ENCODE measurements around the gene KLHL29. TPM values are rescaled to one million over a fixed set of nuclear protein-coding genes. Genes with fewer than 3 reads are reported as not detected.
A peak's percentile ranks its signal among the peaks of the same experiment; 100 is the strongest.

Gene KLHL29
- total RNA-seq, 1 experiment from 2014 or later: 2.6 TPM

GRCh38 chr2:23618794-23619530 lies 234.0 kb downstream of the KLHL29 start:
- no peak overlapping the region for H2AFZ ChIP-seq (ENCODE audit: low read length)
- H3K4me3 ChIP-seq (ENCODE audit: low read length): no peak overlapping the region
- no peaks in the 10 kb centered on the region for H3K9me3 ChIP-seq (ENCODE audit: low read length)
- TF ChIP-seq CTCF (conservative IDR thresholded peaks at IDR 0.05; ENCODE audit: low read depth, low read length) (no peak), EZH2phosphoT487 (IDR thresholded peaks at IDR 0.05; ENCODE audit: borderline replicate concordance, low read length) (no peak), EZH2 (IDR thresholded peaks at IDR 0.05; ENCODE audit: low read length, unreplicated experiment) (no peak)
- no peak overlapping the region for H3K9ac ChIP-seq (ENCODE audit: low read length)
- no peaks in the 10 kb centered on the region for H3K9me2 ChIP-seq (replicated peaks; ENCODE audit: low read length)
- no peaks in the 10 kb centered on the region for H3K79me2 ChIP-seq (ENCODE audit: low read length)
- no peaks in the 10 kb centered on the region for H3K27me3 ChIP-seq (ENCODE audit: low read length)
- H3K4me1 ChIP-seq (ENCODE audit: insufficient read depth, low read length): no peaks in the 10 kb centered on the region
- BruUV-seq (replicated peaks): no TSS peak
- ATAC-seq: no peak
- CTCF ChIA-PET: no interaction called here
- no peaks in the 10 kb centered on the region for H4K20me1 ChIP-seq (ENCODE audit: low read length)
- no peaks in the 10 kb centered on the region for H3K36me3 ChIP-seq (ENCODE audit: low read depth, low read length)
- H3F3A ChIP-seq (ENCODE audit: low read length, unreplicated experiment): no peaks in the 10 kb centered on the region
- H3K27ac ChIP-seq (ENCODE audit: low read length): no peak overlapping the region
- no peak overlapping the region for H3K4me2 ChIP-seq (ENCODE audit: low read length)
- DNase-seq: peak; percentile 14
- POLR2A ChIA-PET (ENCODE audit: unreplicated experiment): no interaction called here
- intact Hi-C loops (cut with micrococcal nuclease): no loop called here

- no peaks in the 10 kb centered on the region for H3F3A ChIP-seq (ENCODE audit: low read length, unreplicated experiment)
- intact Hi-C loops (cut with micrococcal nuclease): loop anchor here (5.0 kb wide), 1 partner anchor 142 kb away; no protein-coding TSS in a partner anchor
- no peak overlapping the region for H3K27ac ChIP-seq (ENCODE audit: low read length)
- H3K27me3 ChIP-seq (ENCODE audit: low read length): no peaks in the 10 kb centered on the region
- no peak overlapping the region for H3K4me2 ChIP-seq (ENCODE audit: low read length)
- H3K9me3 ChIP-seq (ENCODE audit: low read length): no peaks in the 10 kb centered on the region
- H3K9me2 ChIP-seq (replicated peaks; ENCODE audit: low read length): no peaks in the 10 kb centered on the region
- ChIA-PET CTCF (no interaction called here), POLR2A (ENCODE audit: unreplicated experiment) (no interaction called here)
- H3K4me3 ChIP-seq (ENCODE audit: low read length): no peak overlapping the region
- no peaks in the 10 kb centered on the region for H3K79me2 ChIP-seq (ENCODE audit: low read length)
- no peaks in the 10 kb centered on the region for H3K36me3 ChIP-seq (ENCODE audit: low read depth, low read length)
- H2AFZ ChIP-seq (ENCODE audit: low read length): no peak overlapping the region
- no peaks in the 10 kb centered on the region for H4K20me1 ChIP-seq (ENCODE audit: low read length)
- ATAC-seq: no peak
- BruUV-seq (replicated peaks): no TSS peak
- H3K9ac ChIP-seq (ENCODE audit: low read length): no peak overlapping the region
- no peak for DNase-seq
- no peaks in the 10 kb centered on the region for H3K4me1 ChIP-seq (ENCODE audit: insufficient read depth, low read length)
- TF ChIP-seq EZH2phosphoT487 (IDR thresholded peaks at IDR 0.05; ENCODE audit: borderline replicate concordance, low read length) (no peak), EZH2 (IDR thresholded peaks at IDR 0.05; ENCODE audit: low read length, unreplicated experiment) (no peak), CTCF (conservative IDR thresholded peaks at IDR 0.05; ENCODE audit: low read depth, low read length) (no peak)
These were observed 235.0 kb downstream of the KLHL29 start for GRCh38 chr2:23619941-23620340.

GRCh38 chr2:23620841-23621341 lies 235.9 kb downstream of the KLHL29 start:
- no peak overlapping the region for H2AFZ ChIP-seq (ENCODE audit: low read length)
- no peak for ATAC-seq
- TF ChIP-seq EZH2phosphoT487 (IDR thresholded peaks at IDR 0.05; ENCODE audit: borderline replicate concordance, low read length): no peak
- no peaks in the 10 kb centered on the region for H3K9me3 ChIP-seq (ENCODE audit: low read length)
- no peak overlapping the region for H3K4me3 ChIP-seq (ENCODE audit: low read length)
- no TSS peak for BruUV-seq (replicated peaks)
- H3K9me2 ChIP-seq (replicated peaks; ENCODE audit: low read length): no peaks in the 10 kb centered on the region
- no peaks in the 10 kb centered on the region for H3K4me1 ChIP-seq (ENCODE audit: insufficient read depth, low read length)
- no peaks in the 10 kb centered on the region for H3K79me2 ChIP-seq (ENCODE audit: low read length)
- H3K27me3 ChIP-seq (ENCODE audit: low read length): no peaks in the 10 kb centered on the region
- no peaks in the 10 kb centered on the region for H3K36me3 ChIP-seq (ENCODE audit: low read depth, low read length)
- no peak overlapping the region for H3K27ac ChIP-seq (ENCODE audit: low read length)
- intact Hi-C loops (cut with micrococcal nuclease): loop anchor here (5.0 kb wide), 1 partner anchor 141 kb away; no protein-coding TSS in a partner anchor
- CTCF ChIA-PET: no interaction called here
- DNase-seq: no peak
- H3F3A ChIP-seq (ENCODE audit: low read length, unreplicated experiment): no peaks in the 10 kb centered on the region
- POLR2A ChIA-PET (ENCODE audit: unreplicated experiment): no interaction called here
- no peak overlapping the region for H3K4me2 ChIP-seq (ENCODE audit: low read length)
- no peak overlapping the region for H3K9ac ChIP-seq (ENCODE audit: low read length)
- H4K20me1 ChIP-seq (ENCODE audit: low read length): no peaks in the 10 kb centered on the region
